ENCODE measurements around the gene SPINK1. TPM values are rescaled to one million over a fixed set of nuclear protein-coding genes. Genes with fewer than 3 reads are reported as not detected.
A peak's percentile ranks its signal among the peaks of the same experiment; 100 is the strongest.

SPINK1 gene
- total and polyA plus RNA-seq, 9 of the 15 experiments (the other 6 are each of a cell fraction or from before 2014, with no cell fraction given): 0.45 to 2.2 (median 0.65) TPM; not detected in 1

- TF ChIP-seq RUNX1 (IDR thresholded peaks at IDR 0.05; ENCODE audit: low read depth): no peak
- TF ChIP-seq ZNF263 (CRISPR knock-in tag; IDR thresholded peaks at IDR 0.05; ENCODE audit: borderline replicate concordance): no peak
- TF ChIP-seq TRIM24 (IDR thresholded peaks at IDR 0.05): peak; percentile 16 to 63; a peak in 1 of 4 replicates
- TF ChIP-seq PHF20 (IDR thresholded peaks at IDR 0.05; ENCODE audit: partially characterized antibody): no peak
- TF ChIP-seq ILF3 (IDR thresholded peaks at IDR 0.05; ENCODE audit: borderline replicate concordance): no peak
- no peak for TF ChIP-seq ID3 (CRISPR knock-in tag; IDR thresholded peaks at IDR 0.05)
- no peak for TF ChIP-seq ID3 (tag; IDR thresholded peaks at IDR 0.05)
- TF ChIP-seq CEBPG (CRISPR knock-in tag; IDR thresholded peaks at IDR 0.05): no peak
- peak; percentile 68 to 85 for TF ChIP-seq CEBPG (tag; conservative IDR thresholded peaks at IDR 0.05 in 1 of 2, IDR thresholded peaks at IDR 0.05 in 1 of 2)
- no peak for TF ChIP-seq OTX1 (CRISPR knock-in tag; IDR thresholded peaks at IDR 0.05)
- TF ChIP-seq ZSCAN32 (CRISPR knock-in tag; IDR thresholded peaks at IDR 0.05): peak; percentile 53; the same call in 1 of the 2 replicates
- peak; percentile 90 for TF ChIP-seq ATF4 (CRISPR knock-in tag; IDR thresholded peaks at IDR 0.05)
- TF ChIP-seq DIDO1 (tag; IDR thresholded peaks at IDR 0.05; ENCODE audit: low read depth): no peak
- no peak for TF ChIP-seq PCBP2 (IDR thresholded peaks at IDR 0.05; ENCODE audit: low read depth, low read length, poor library complexity, severe bottlenecking)
- TF ChIP-seq RHOXF2B (CRISPR knock-in tag; conservative IDR thresholded peaks at IDR 0.05): no peak
- no peak for TF ChIP-seq ZNF212 (CRISPR knock-in tag; IDR thresholded peaks at IDR 0.05)
- no peak for TF ChIP-seq RREB1 (CRISPR knock-in tag; IDR thresholded peaks at IDR 0.05)
- TF ChIP-seq ILK (tag; IDR thresholded peaks at IDR 0.05; ENCODE audit: borderline replicate concordance, low read depth): no peak
Observed at GRCh38 chr5:147830035-147830434, 1.4 kb downstream of the SPINK1 start (continued).

Data from K562 (cell line).